ENCODE measurements around the gene CORO1C. TPM values are rescaled to one million over a fixed set of nuclear protein-coding genes. Genes with fewer than 3 reads are reported as not detected.
A peak's percentile ranks its signal among the peaks of the same experiment; 100 is the strongest.

The CORO1C gene
- total and polyA plus RNA-seq, 9 of the 15 experiments (the other 6 are each of a cell fraction or from before 2014, with no cell fraction given) = 55.2 to 280 (median 150) TPM

DNA sequence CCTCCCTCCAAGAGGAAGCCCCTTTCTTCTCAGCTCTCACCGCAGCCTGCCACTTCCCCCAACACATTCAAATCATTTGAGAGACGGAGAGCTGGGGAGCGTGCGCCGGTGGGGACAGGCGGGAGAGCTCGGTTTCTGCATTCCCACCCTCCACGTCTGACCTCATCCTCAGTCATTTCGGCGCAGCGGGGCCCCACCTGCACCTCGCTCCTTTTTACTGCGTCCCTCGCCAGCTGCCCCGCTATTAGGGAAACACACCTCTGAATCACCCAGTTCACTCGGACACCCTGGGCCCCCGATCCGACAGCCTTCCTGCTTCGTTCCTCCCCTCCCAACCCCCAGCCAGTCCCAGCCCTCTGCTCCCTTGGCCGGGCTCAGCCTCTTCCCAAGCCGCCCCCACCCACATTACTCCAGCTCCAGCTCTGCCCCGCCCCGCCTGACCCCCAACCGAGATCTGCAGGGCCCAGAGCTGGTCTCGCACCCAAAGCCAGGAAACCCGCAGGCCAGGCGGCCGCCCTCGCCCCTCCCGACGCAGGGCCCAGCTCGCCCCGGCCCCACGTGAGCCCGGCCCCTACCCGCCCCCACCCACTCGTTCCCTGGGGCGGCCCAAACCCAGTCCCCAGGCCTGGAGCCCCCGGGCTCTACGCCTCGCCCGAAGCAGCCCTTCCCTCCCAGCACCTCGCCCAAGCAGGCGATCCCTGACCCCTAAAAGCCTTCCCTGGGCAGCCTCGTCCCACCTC is 783 bp downstream of the CORO1C start (continued):
- no peak for TF ChIP-seq ARID3B (CRISPR knock-in tag; IDR thresholded peaks at IDR 0.05; ENCODE audit: borderline replicate concordance)
- no peak for TF ChIP-seq RB1 (IDR thresholded peaks at IDR 0.05; ENCODE audit: low read depth)
- no peak for TF ChIP-seq SMAD4 (CRISPR knock-in tag; conservative IDR thresholded peaks at IDR 0.05)
- 0 out of 2 replicates have a peak, but pooled peaks have one; percentile 13 for TF ChIP-seq ZBTB40 (IDR thresholded peaks at IDR 0.05)
- no peak for TF ChIP-seq ZBTB40 (CRISPR knock-in tag; IDR thresholded peaks at IDR 0.05)
- no peak for TF ChIP-seq GTF2F1 (IDR thresholded peaks at IDR 0.05; ENCODE audit: low read depth, low read length)
- TF ChIP-seq GABPB1 (CRISPR knock-in tag; IDR thresholded peaks at IDR 0.05) = 0 out of 2 replicates have a peak, but pooled peaks have one; percentile 8
- no peak for TF ChIP-seq HLTF (IDR thresholded peaks at IDR 0.05)
- peak; percentile 58; the same call in 1 of the 2 replicates for TF ChIP-seq ZBTB7A (IDR thresholded peaks at IDR 0.05; ENCODE audit: borderline replicate concordance, control insufficient read depth, low read depth, low read length)
- no peak for TF ChIP-seq HNRNPL (IDR thresholded peaks at IDR 0.05; ENCODE audit: low read depth, low read length)
- no peak for TF ChIP-seq STAG1 (CRISPR knock-in tag; IDR thresholded peaks at IDR 0.05; ENCODE audit: borderline replicate concordance)
- TF ChIP-seq EP300 (IDR thresholded peaks at IDR 0.05; ENCODE audit: low read length) = 0 out of 2 replicates have a peak, but pooled peaks have one; percentile 22
- TF ChIP-seq ZFPM2 (CRISPR knock-in tag; IDR thresholded peaks at IDR 0.05) = no peak
- no peak for TF ChIP-seq NCOA4 (IDR thresholded peaks at IDR 0.05; ENCODE audit: partially characterized antibody)
- TF ChIP-seq ZNF316 (IDR thresholded peaks at IDR 0.05) = no peak
- no peak for TF ChIP-seq TCF7L2 (IDR thresholded peaks at IDR 0.05; ENCODE audit: low read depth, low read length)
- TF ChIP-seq HDGF (IDR thresholded peaks at IDR 0.05) = no peak
- TF ChIP-seq, protein P1, sequence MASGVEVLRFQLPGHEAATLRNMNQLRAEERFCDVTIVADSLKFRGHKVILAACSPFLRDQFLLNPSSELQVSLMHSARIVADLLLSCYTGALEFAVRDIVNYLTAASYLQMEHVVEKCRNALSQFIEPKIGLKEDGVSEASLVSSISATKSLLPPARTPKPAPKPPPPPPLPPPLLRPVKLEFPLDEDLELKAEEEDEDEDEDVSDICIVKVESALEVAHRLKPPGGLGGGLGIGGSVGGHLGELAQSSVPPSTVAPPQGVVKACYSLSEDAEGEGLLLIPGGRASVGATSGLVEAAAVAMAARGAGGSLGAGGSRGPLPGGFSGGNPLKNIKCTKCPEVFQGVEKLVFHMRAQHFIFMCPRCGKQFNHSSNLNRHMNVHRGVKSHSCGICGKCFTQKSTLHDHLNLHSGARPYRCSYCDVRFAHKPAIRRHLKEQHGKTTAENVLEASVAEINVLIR (CRISPR knock-in tag; IDR thresholded peaks at IDR 0.05) = no peak
